Mononuclear cell (primary cell): ENCODE measurements around the gene FSIP1. TPM values are rescaled to one million over a fixed set of nuclear protein-coding genes. Genes with fewer than 3 reads are reported as not detected.

ENCODE experiments used
- H3K27me3 ChIP-seq: 2 replicates; pipeline ENCODE4 v1.6.0; 2011; ENCODE audit warnings: low read length, control low read depth; ENCODE audit not compliant: insufficient read depth
- H3K4me1 ChIP-seq: 2 replicates; pipeline ENCODE4 v1.5.1; 2011; ENCODE audit warnings: mild to moderate bottlenecking, low read length, control low read depth; ENCODE audit not compliant: insufficient read depth
- H3K4me3 ChIP-seq: 2 replicates; pipeline ENCODE4 v1.5.1; 2011; ENCODE audit warnings: mild to moderate bottlenecking, low read length, moderate library complexity
- H3K9me3 ChIP-seq: 2 replicates; pipeline ENCODE4 v1.5.1; 2011; ENCODE audit warnings: low read depth, mild to moderate bottlenecking, control low read depth, low read length
- total RNA-seq: library from RNA; depleted of rRNA; stranded (reverse); fragments of >200 nt; gene quantifications from one replicate; pipeline ENCODE4 v1.2.3, GENCODE V29; 2012

The FSIP1 gene
- total RNA-seq, 1 donor, result 0.94 TPM

DNA sequence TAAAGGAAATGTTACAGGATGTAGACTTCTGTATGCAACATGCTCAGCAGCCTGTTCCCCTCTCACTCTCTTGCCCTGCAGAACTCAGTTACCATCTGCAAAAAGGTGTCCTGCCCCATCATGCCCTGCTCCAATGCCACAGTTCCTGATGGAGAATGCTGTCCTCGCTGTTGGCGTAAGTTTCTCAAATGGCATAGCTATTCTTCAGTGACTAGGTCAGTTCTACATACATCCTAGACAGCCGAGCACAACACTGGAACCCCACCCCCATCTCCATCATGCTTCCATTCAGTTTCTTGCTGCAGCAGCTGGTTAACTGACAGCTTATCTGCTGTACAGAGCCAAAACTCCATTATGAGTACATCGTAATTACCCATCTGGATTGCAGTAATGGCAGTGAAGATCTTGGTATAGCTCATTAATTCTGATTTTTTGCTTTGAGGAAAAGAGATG lies 197.2 kb downstream of the FSIP1 start:
- Histone ChIP-seq H3K27me3 (peaks cover 15% of the 10 kb centered on the region), H3K9me3 (no peaks in the 10 kb centered on the region), H3K4me1 (peaks cover 10% of the 10 kb centered on the region), H3K4me3 (no peak overlapping the region)

GRCh38 chr15:39584662-39585388 lies 197.8 kb downstream of the FSIP1 start:
- H3K4me1 ChIP-seq, result peaks cover 15% of the 10 kb centered on the region

DNA sequence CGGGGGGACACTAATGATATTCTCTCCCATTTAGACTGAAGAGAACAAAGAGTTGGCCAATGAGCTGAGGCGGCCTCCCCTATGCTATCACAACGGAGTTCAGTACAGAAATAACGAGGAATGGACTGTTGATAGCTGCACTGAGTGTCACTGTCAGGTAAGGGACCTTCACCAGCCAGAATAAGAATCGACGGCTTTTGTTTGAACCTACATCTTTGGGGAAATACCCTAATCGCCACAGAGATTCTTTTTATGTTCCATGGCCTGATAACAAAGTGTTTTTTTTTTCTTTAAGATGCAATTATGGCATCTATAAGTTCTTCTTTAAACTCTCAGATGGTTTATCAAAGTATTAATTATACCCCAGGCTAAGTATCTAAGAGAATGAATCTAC lies 198.4 kb downstream of the FSIP1 start:
- peaks cover 19% of the 10 kb centered on the region for H3K4me1 ChIP-seq
- H3K9me3 ChIP-seq, result no peaks in the 10 kb centered on the region
- H3K4me3 ChIP-seq, result no peak overlapping the region
- peaks cover 19% of the 10 kb centered on the region for H3K27me3 ChIP-seq

More at GRCh38 chr15:39584662-39585388, 197.8 kb downstream of the FSIP1 start:
- Histone ChIP-seq H3K9me3 (no peaks in the 10 kb centered on the region), H3K27me3 (peaks cover 15% of the 10 kb centered on the region), H3K4me3 (no peak overlapping the region)

DNA sequence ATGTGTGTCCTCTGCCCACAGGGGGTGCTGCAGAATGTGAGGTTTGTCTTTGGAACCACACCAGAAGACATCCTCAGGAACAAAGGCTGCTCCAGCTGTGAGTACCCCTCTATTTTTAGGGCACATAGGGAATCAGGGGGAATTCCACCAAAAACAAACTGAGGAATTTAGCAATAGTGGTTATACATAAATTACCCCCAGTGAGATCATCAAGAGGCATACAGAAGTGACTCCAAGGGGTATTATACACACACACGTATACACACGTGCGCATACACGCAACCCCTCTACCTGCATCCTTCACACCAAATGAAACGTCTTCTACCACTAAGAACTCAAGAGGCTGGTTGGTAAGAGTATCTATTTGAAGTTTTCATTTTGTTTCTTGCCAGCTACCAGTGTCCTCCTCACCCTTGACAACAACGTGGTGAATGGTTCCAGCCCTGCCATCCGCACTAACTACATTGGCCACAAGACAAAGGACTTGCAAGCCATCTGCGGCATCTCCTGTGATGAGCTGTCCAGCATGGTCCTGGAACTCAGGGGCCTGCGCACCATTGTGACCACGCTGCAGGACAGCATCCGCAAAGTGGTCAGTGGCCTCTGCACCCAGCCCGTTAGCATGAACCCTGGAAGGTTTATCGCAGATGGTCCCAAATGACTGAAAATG lies 198.9 kb downstream of the FSIP1 start:
- Histone ChIP-seq H3K4me3 (no peak overlapping the region), H3K9me3 (no peaks in the 10 kb centered on the region), H3K4me1 (peaks cover 19% of the 10 kb centered on the region), H3K27me3 (peaks cover 25% of the 10 kb centered on the region)

DNA sequence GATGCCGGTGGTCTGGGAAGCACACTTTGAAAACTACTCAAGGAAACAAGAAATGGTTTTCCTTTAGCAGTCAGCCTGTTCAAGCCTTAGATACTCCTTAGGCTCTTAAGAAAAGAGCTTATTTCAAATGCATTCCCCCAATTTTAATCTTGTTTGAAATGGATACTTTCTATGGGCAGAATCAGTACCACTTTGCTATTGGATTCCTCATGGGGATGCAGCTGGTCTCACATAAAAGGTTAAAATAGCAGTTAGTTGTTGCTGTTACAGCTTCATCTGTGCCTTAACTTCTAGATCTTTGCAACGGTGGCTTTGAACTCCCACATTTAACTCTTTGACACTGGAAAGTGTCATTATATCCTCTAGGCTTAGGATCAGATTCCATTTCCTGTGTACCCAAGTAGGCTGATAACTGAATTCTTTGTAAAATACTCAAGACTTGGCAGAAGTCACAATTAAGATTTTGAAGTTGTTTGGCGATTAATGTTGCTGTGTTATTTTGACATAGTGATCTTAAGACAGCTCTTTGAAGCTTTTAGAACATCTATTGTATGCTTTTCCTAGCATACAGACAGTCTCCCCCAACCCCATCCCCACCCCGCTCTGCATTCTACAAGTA lies 199.6 kb downstream of the FSIP1 start:
- peaks cover 30% of the 10 kb centered on the region for H3K27me3 ChIP-seq
- no peak overlapping the region for H3K4me3 ChIP-seq
- no peaks in the 10 kb centered on the region for H3K9me3 ChIP-seq
- peaks cover 19% of the 10 kb centered on the region for H3K4me1 ChIP-seq

GRCh38 chr15:39582286-39582976 lies 200.2 kb downstream of the FSIP1 start:
- H3K4me3 ChIP-seq, result no peak overlapping the region
- H3K4me1 ChIP-seq, result peaks cover 19% of the 10 kb centered on the region
- peaks cover 32% of the 10 kb centered on the region for H3K27me3 ChIP-seq
- H3K9me3 ChIP-seq, result no peaks in the 10 kb centered on the region

GRCh38 chr15:39581793-39582285 lies 200.8 kb downstream of the FSIP1 start:
- H3K4me3 ChIP-seq, result no peak overlapping the region
- peaks cover 19% of the 10 kb centered on the region for H3K4me1 ChIP-seq
- H3K9me3 ChIP-seq, result no peaks in the 10 kb centered on the region
- peaks cover 37% of the 10 kb centered on the region for H3K27me3 ChIP-seq

- Histone ChIP-seq H3K4me1 (peaks cover 19% of the 10 kb centered on the region), H3K9me3 (no peaks in the 10 kb centered on the region), H3K4me3 (peak overlapping the region; percentile 32), H3K27me3 (peaks cover 38% of the 10 kb centered on the region)
Measured at GRCh38 chr15:39581242-39581792, 201.3 kb downstream of the FSIP1 start.

GRCh38 chr15:39580485-39581241 lies 202.0 kb downstream of the FSIP1 start, which contains the start of gene THBS1:
TSS of gene THBS1 (plus strand) at chr15:39581079. CDS start at chr15:39581858, 779 bp downstream.
- Histone ChIP-seq H3K4me3 (peak within 1 kb of the TSS; percentile 32), H3K4me1 (peaks cover 19% of the 10 kb centered on the region), H3K27me3 (peaks cover 38% of the 10 kb centered on the region), H3K9me3 (no peaks in the 10 kb centered on the region)

- H3K4me3 ChIP-seq, result peak overlapping the region; percentile 32
- H3K27me3 ChIP-seq, result peaks cover 38% of the 10 kb centered on the region
- peaks cover 19% of the 10 kb centered on the region for H3K4me1 ChIP-seq
- no peaks in the 10 kb centered on the region for H3K9me3 ChIP-seq
Measured at GRCh38 chr15:39580117-39580484, 202.5 kb downstream of the FSIP1 start.

- Histone ChIP-seq H3K27me3 (peaks cover 38% of the 10 kb centered on the region), H3K9me3 (no peaks in the 10 kb centered on the region), H3K4me3 (no peak overlapping the region), H3K4me1 (peaks cover 19% of the 10 kb centered on the region)
Measured at GRCh38 chr15:39579487-39580116, 203.0 kb downstream of the FSIP1 start.

- Histone ChIP-seq H3K27me3 (peaks cover 38% of the 10 kb centered on the region), H3K4me3 (no peak overlapping the region), H3K4me1 (peaks cover 19% of the 10 kb centered on the region), H3K9me3 (no peaks in the 10 kb centered on the region)
Measured at GRCh38 chr15:39578851-39579486, 203.7 kb downstream of the FSIP1 start.

GRCh38 chr15:39575180-39575579 lies 207.5 kb downstream of the FSIP1 start:
- no peaks in the 10 kb centered on the region for H3K9me3 ChIP-seq
- H3K27me3 ChIP-seq, result peaks cover 34% of the 10 kb centered on the region
- H3K4me1 ChIP-seq, result peaks cover 7% of the 10 kb centered on the region
- no peak overlapping the region for H3K4me3 ChIP-seq
